ENCODE measurements around the gene AP3S2. TPM values are rescaled to one million over a fixed set of nuclear protein-coding genes. Genes with fewer than 3 reads are reported as not detected.
A peak's percentile ranks its signal among the peaks of the same experiment; 100 is the strongest.

The AP3S2 gene
- total and polyA plus RNA-seq, 3 donors from 2014 or later, result 31.9 to 53.0 (median 45.8) TPM

GRCh38 chr15:89917442-89918101 lies 23.8 kb upstream of the AP3S2 start:
- 81 to 85% methylated on average over 4 of the region's 4 CpGs for WGBS, 2 donors
- Histone ChIP-seq H3K27ac (no peak overlapping the region), H3K27me3 (no peaks in the 10 kb centered on the region), H3K4me1 (peaks cover 7% of the 10 kb centered on the region), H3K4me3 (no peak overlapping the region), H3K9me3 (no peaks in the 10 kb centered on the region), H3K36me3 (ENCODE audit: low read depth, missing control alignments) (no peaks in the 10 kb centered on the region)
- no peak for TF ChIP-seq CTCF (IDR thresholded peaks at IDR 0.05)
- TF ChIP-seq POLR2A (IDR thresholded peaks at IDR 0.05), result no peak
- intact Hi-C loops (cut with DNase I; ENCODE audit: low total_unique reads), result no loop called here
- DNase-seq, result no peak

GRCh38 chr15:89916660-89917059 lies 22.9 kb upstream of the AP3S2 start:
- Histone ChIP-seq H3K36me3 (ENCODE audit: low read depth, missing control alignments) (no peaks in the 10 kb centered on the region), H3K27ac (no peak overlapping the region), H3K27me3 (no peaks in the 10 kb centered on the region), H3K4me1 (peaks cover 11% of the 10 kb centered on the region), H3K4me3 (no peak overlapping the region), H3K9me3 (no peaks in the 10 kb centered on the region)
- intact Hi-C loops (cut with DNase I; ENCODE audit: low total_unique reads), result no loop called here
- DNase-seq, result no peak
- 87 to 89% methylated on average over 3 of the region's 3 CpGs for WGBS, 2 donors
- TF ChIP-seq CTCF (IDR thresholded peaks at IDR 0.05), result no peak
- no peak for TF ChIP-seq POLR2A (IDR thresholded peaks at IDR 0.05)

- DNase-seq, result peak; percentile 69
- 7 to 19% methylated on average over 7 to 43 of the region's 57 CpGs for WGBS, 2 donors
- Histone ChIP-seq H3K27me3 (no peaks in the 10 kb centered on the region), H3K36me3 (ENCODE audit: low read depth, missing control alignments) (no peaks in the 10 kb centered on the region), H3K9me3 (no peaks in the 10 kb centered on the region), H3K4me1 (peaks cover 12% of the 10 kb centered on the region), H3K27ac (peak within 1 kb of the TSS; percentile 40 to 69), H3K4me3 (peak within 1 kb of the TSS; percentile 77 to 84)
- TF ChIP-seq CTCF (IDR thresholded peaks at IDR 0.05) (no peak), POLR2A (IDR thresholded peaks at IDR 0.05) (no peak)
- intact Hi-C loops (cut with DNase I; ENCODE audit: low total_unique reads), result no loop called here
Observed at GRCh38 chr15:89912674-89913396, 19.0 kb upstream of the AP3S2 start, which contains the start of gene ARPIN. Gene ARPIN, minus strand, starts transcription at chr15:89912952. Its CDS starts 117 bp downstream, at chr15:89912835.

- peak; percentile 41 for DNase-seq
- TF ChIP-seq POLR2A (IDR thresholded peaks at IDR 0.05), result no peak
- TF ChIP-seq CTCF (IDR thresholded peaks at IDR 0.05), result no peak
- Histone ChIP-seq H3K27me3 (no peaks in the 10 kb centered on the region), H3K9me3 (no peaks in the 10 kb centered on the region), H3K36me3 (ENCODE audit: low read depth, missing control alignments) (no peaks in the 10 kb centered on the region), H3K4me1 (peaks cover 12% of the 10 kb centered on the region), H3K4me3 (peak overlapping the region; percentile 77 to 84), H3K27ac (peak overlapping the region; percentile 40 to 69)
- WGBS, 2 donors, result 2 to 6% methylated on average over 19 to 36 of the region's 36 CpGs
- intact Hi-C loops (cut with DNase I; ENCODE audit: low total_unique reads), result no loop called here
Observed at GRCh38 chr15:89912145-89912673, 18.4 kb upstream of the AP3S2 start.

Data from testis (tissue), 3 donors.